Measurements from ENCODE around the gene BLTP3B.

DNA sequence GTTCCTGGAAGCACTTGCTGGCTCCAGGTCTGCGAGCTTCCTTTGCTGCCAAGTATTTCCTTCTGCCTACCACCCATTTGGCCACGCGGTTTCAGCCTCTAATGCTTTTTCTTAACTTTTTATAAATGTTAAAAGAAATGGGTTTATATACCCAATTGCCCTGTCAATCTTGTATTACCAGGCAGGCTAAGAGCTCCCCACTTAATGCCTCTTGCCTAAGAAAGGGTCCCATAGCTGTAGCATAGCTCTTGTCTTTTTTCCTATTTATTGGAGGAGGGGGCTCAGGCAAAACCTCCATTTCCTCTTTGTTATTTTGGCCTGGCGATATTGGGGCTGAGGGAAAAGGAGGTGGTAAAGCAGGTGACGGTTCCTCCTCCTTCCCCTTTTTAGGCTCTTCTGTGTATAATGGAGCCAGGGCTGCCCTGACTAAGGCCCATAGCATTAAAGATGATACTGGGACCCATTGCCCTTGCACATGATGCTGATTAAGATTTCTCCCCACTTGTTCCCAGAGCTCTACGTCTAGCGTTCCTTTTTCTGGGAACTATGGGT is 21.6 kb upstream of the BLTP3B start:
- TF ChIP-seq POLR2AphosphoS5 (IDR thresholded peaks at IDR 0.05; ENCODE audit: borderline replicate concordance, low read depth, low read length) (no peak; the same call in 1 of the 2 replicates), EZH2 (IDR thresholded peaks at IDR 0.05) (no peak), FOXP2 (optimal IDR thresholded peaks at IDR 0.05; ENCODE audit: control extremely low read depth, extremely low read length, insufficient read depth) (no peak)

Data from SK-N-MC (cell line).